Measurements from ENCODE around the gene CD53.

GRCh38 chr1:110857964-110858948 lies 14.7 kb upstream of the CD53 start:
- no peak for TF ChIP-seq CTCF (IDR thresholded peaks at IDR 0.05)
- TF ChIP-seq POLR2A (IDR thresholded peaks at IDR 0.05) = no peak

All from body of pancreas (tissue), 4 donors.